AG09309 (cell line): ENCODE results near the gene DCANP1.
A peak's percentile ranks its signal among the peaks of the same experiment; 100 is the strongest.

ENCODE experiments used
- DNase-seq: peaks from one replicate; pipeline ENCODE4 v3.0.0-alpha.2; 2010; ENCODE audit warnings: low read depth
- H3K4me3 ChIP-seq: 2 replicates; pipeline ENCODE4 v1.5.1; 2011; ENCODE audit warnings: mild to moderate bottlenecking, low read depth, low read length, moderate library complexity; ENCODE audit not compliant: control insufficient read depth
- CTCF ChIP-seq: IDR thresholded peaks from 2 replicates; pipeline ENCODE4 v1.5.1; 2011; ENCODE audit warnings: mild to moderate bottlenecking, low read depth, low read length, inconsistent platforms; ENCODE audit not compliant: insufficient read depth, control insufficient read depth; ENCODE audit errors: missing control alignments

The DCANP1 gene

DNA sequence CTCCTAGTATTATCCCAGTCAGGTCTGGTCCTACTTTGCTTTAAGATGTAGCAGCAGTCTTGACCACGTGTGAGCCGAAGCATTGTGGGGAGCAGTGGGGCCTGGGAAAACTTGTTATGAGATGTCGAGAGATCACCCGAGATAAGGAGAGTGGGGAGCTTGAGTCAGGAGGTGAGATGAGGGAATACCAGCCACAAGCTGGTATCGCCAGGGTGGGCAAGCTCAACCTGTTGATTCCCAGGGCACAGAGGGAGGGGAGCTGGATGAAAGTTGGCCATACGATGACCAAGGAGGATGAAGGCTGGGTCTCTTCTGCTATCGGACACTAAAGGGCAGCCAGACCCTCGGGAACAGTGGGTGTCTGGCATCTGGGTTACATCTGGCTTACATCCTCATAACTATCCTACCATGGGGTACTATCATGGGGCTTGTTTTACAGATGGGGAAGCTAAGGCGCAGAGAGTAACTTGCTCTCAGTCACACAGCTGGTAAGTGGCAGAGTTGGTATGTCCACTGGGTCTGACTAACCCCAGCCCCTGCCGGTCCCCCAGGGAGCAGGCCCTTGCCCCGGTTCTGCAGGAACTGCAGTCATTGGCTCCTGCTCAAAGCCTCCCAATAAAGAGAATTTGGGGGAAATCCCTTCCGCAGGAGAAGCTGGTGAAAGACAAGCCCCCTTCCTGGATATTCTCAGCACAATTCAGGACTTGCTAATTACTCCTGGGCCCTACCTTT is 18.4 kb upstream of the DCANP1 start:
- H3K4me3 ChIP-seq: no peak overlapping the region
- DNase-seq: no peak
- TF ChIP-seq CTCF: no peak

- H3K4me3 ChIP-seq: no peak overlapping the region
- TF ChIP-seq CTCF: peak; percentile 52
- no peak for DNase-seq
Measured at GRCh38 chr5:135462304-135462703, 15.2 kb upstream of the DCANP1 start.

- TF ChIP-seq CTCF: no peak
- H3K4me3 ChIP-seq: no peak overlapping the region
- DNase-seq: no peak
Measured at GRCh38 chr5:135461481-135462151, 14.5 kb upstream of the DCANP1 start.

DNA sequence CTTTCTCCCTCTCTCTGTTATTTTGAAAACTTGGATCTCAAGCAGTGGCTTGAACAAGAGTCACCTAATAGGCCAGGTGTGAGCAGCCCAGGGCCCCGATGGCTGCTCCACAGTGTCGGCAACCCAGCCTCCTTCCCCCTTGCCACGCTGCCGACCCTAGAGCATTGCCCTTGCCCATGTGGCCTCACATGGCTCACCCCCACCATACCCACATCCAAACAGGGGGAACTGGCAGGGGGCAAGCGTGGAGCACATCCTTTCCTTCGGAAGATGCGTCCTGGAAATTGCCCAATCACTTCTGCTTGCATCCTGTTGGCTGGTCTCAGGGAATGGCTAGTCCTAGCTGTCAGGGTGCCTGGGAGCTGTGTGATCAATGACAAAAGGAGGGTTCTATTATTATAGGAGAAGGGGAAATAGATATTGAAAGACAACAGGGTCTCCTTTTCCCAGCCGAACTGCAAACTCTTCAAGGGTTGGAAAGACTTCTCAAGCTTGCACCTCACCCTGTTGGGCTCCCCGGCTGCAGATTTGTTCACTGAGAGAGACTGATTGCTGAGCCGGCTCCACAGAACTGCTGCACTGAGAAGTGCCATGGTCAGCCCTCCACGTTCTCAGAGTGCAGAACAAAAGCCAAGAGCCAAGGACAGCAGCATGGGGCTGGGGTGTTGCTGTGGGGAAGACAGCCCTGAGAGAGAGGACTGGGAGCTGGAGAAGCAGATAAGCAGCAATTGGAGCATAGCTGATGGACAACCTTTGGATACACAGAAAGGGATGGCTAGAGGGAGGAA is 13.3 kb upstream of the DCANP1 start:
- DNase-seq: no peak
- no peak overlapping the region for H3K4me3 ChIP-seq
- no peak for TF ChIP-seq CTCF

GRCh38 chr5:135458921-135459331 is 11.8 kb upstream of the DCANP1 start:
- TF ChIP-seq CTCF: no peak
- H3K4me3 ChIP-seq: no peak overlapping the region
- DNase-seq: no peak

DNA sequence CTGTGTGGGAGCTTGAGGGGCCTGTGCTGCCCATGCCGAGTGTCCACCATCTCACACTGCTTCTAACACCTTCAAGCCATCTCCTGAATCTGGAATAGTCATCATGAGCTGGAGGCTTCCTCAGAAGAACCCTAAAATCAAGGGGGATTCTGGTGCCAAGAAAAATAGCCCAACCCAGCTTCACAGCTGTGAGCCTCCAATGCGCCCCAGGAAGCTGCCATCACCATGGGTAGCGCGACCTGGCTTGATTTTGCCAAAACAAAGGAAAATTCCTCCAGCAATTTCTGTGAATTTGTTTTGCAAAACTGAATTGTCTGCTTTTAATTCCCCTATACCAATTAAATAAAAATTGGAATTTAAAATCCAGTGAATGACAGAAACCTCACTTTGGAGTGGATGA is 11.2 kb upstream of the DCANP1 start:
- H3K4me3 ChIP-seq: no peak overlapping the region
- no peak for DNase-seq
- no peak for TF ChIP-seq CTCF
